ENCODE data around the gene RUSC1.

- TF ChIP-seq CTCF (IDR thresholded peaks at IDR 0.05): no peak
- TF ChIP-seq EZH2 (IDR thresholded peaks at IDR 0.05; ENCODE audit: borderline replicate concordance, insufficient read depth, low read depth, low read length, poor library complexity, severe bottlenecking): no peak
These were observed 1.2 kb downstream of the RUSC1 start for GRCh38 chr1:155321639-155322503.
